GM12892 (cell line): Measurements from ENCODE around the gene OCA2.

Source experiments
- POLR2A ChIP-seq: IDR thresholded peaks from 2 replicates; pipeline ENCODE4 v1.6.1; 2011; ENCODE audit warnings: low read depth, low read length, control low read depth
- POLR2AphosphoS5 ChIP-seq: IDR thresholded peaks from 2 replicates; pipeline ENCODE4 v1.6.1; 2011; ENCODE audit warnings: low read depth, low read length, control low read depth
- TAF1 ChIP-seq: IDR thresholded peaks from 2 replicates; pipeline ENCODE4 v1.6.1; 2011; ENCODE audit warnings: low read depth, mild to moderate bottlenecking, control low read depth, low read length, borderline replicate concordance

DNA sequence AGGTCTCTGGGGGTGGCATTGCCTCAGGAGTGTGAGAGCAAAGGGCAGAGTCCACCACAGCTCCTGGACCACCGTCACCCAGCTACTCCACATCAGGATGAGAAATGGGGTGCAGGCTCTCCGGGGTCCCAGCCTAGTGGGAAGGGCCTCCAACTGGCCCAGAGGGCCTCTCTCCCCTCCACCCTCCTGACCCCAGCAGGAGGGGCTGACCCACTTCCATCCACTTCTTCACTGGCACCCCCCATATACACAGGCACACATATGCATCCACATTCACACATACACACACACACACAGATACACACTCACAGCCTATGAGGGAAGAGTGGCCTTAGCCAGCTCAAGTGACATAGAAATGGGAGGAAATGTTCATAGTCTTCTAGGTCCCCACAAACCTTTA lies 286.0 kb downstream of the OCA2 start:
- TF ChIP-seq POLR2A (no peak), TAF1 (no peak), POLR2AphosphoS5 (no peak)
